Hepatocyte (in vitro differentiated cells): ENCODE measurements around the gene PZP.

Experiments
- EZH2 ChIP-seq: fragments of 200-600 bp; sonication (generic); IDR thresholded peaks from 2 replicates; pipeline ENCODE4 v1.6.1; 2016; ENCODE audit warnings: antibody characterized with exemption, mild to moderate bottlenecking, borderline replicate concordance
- TF ChIP-seq, protein P1 (sequence below): fragments of 200-600 bp; sonication (generic); IDR thresholded peaks from 2 replicates; pipeline ENCODE4 v1.5.1; 2016; ENCODE audit warnings: antibody characterized with exemption, mild to moderate bottlenecking; ENCODE audit not compliant: poor library complexity

GRCh38 chr12:9198012-9198411, 10.2 kb downstream of the PZP start:
- TF ChIP-seq, protein P1, sequence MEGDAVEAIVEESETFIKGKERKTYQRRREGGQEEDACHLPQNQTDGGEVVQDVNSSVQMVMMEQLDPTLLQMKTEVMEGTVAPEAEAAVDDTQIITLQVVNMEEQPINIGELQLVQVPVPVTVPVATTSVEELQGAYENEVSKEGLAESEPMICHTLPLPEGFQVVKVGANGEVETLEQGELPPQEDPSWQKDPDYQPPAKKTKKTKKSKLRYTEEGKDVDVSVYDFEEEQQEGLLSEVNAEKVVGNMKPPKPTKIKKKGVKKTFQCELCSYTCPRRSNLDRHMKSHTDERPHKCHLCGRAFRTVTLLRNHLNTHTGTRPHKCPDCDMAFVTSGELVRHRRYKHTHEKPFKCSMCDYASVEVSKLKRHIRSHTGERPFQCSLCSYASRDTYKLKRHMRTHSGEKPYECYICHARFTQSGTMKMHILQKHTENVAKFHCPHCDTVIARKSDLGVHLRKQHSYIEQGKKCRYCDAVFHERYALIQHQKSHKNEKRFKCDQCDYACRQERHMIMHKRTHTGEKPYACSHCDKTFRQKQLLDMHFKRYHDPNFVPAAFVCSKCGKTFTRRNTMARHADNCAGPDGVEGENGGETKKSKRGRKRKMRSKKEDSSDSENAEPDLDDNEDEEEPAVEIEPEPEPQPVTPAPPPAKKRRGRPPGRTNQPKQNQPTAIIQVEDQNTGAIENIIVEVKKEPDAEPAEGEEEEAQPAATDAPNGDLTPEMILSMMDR: no peak
- TF ChIP-seq EZH2: no peak
